H1 (cell line): ENCODE data around the gene ADTRP. TPM values are rescaled to one million over a fixed set of nuclear protein-coding genes. Genes with fewer than 3 reads are reported as not detected.

Experiments
- CHD2 ChIP-seq: IDR thresholded peaks from 2 replicates; pipeline ENCODE4 v1.6.1; 2012; ENCODE audit warnings: low read length, improper control_type of control experiment
- NANOG ChIP-seq: IDR thresholded peaks from 2 replicates; pipeline ENCODE4 v1.6.1; 2011; ENCODE audit warnings: low read length, low read depth, mild to moderate bottlenecking, inconsistent platforms; ENCODE audit not compliant: insufficient read depth, poor library complexity, severe bottlenecking
- polyA plus RNA-seq, 7 experiments: library from polyadenylated mRNA; depleted of rRNA in 3 of 7; stranded (reverse) in 5 of 7; unstranded in 2 of 7; fragments of >200 nt in 5 of 7; fragments of 200-250 nt in 2 of 7; gene quantifications; 1 replicate in 5 of 7; 2 replicates in 1 of 7; 4 replicates in 1 of 7; pipeline versions ENCODE4 v1.2.1 to v1.2.3, GENCODE V29; 2011 to 2013; ENCODE audit warnings: missing spikeins in 2 of 7, mixed read lengths in 2 of 7
- total RNA-seq: library from RNA; stranded (reverse); fragmentation: NEBNext Ultra II Directional; extraction: Animal tissue kit (Norgen Biotek cat#: 25700); gene quantifications from 2 replicates; pipeline ENCODE4 v1.2.1, GENCODE V29; 2021
- TF ChIP-seq, protein P1 (sequence below): fragments of 300-600 bp; sonication (generic); IDR thresholded peaks from 2 replicates; pipeline ENCODE4 v1.7.1; 2012; ENCODE audit warnings: low read length, moderate library complexity, mild to moderate bottlenecking, inconsistent platforms; ENCODE audit not compliant: insufficient replicate concordance

Gene ADTRP
- total and polyA plus RNA-seq, 2 of the 8 experiments (the other 6 are each of a cell fraction or from before 2014, with no cell fraction given), result 0.08 to 0.45 TPM

DNA sequence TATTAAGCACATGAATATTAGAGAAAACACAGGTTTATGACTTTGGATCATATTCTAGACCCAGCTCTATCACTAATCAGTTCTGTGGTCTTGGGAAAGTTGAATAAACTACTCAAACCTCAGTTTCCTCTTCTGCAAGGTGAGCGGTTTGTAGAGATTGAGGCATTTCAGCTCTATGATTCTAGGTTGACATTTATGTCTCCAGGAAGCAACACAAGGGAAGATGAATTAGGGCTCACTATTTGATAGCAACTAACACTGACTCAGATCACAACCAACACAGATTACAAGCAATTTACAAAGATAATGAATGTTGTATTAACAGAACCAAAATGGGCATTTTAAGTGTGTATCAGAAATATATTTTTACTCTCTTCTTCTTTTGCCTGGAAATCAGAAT is 21.9 kb downstream of the ADTRP start (continued):
- TF ChIP-seq, protein P1, sequence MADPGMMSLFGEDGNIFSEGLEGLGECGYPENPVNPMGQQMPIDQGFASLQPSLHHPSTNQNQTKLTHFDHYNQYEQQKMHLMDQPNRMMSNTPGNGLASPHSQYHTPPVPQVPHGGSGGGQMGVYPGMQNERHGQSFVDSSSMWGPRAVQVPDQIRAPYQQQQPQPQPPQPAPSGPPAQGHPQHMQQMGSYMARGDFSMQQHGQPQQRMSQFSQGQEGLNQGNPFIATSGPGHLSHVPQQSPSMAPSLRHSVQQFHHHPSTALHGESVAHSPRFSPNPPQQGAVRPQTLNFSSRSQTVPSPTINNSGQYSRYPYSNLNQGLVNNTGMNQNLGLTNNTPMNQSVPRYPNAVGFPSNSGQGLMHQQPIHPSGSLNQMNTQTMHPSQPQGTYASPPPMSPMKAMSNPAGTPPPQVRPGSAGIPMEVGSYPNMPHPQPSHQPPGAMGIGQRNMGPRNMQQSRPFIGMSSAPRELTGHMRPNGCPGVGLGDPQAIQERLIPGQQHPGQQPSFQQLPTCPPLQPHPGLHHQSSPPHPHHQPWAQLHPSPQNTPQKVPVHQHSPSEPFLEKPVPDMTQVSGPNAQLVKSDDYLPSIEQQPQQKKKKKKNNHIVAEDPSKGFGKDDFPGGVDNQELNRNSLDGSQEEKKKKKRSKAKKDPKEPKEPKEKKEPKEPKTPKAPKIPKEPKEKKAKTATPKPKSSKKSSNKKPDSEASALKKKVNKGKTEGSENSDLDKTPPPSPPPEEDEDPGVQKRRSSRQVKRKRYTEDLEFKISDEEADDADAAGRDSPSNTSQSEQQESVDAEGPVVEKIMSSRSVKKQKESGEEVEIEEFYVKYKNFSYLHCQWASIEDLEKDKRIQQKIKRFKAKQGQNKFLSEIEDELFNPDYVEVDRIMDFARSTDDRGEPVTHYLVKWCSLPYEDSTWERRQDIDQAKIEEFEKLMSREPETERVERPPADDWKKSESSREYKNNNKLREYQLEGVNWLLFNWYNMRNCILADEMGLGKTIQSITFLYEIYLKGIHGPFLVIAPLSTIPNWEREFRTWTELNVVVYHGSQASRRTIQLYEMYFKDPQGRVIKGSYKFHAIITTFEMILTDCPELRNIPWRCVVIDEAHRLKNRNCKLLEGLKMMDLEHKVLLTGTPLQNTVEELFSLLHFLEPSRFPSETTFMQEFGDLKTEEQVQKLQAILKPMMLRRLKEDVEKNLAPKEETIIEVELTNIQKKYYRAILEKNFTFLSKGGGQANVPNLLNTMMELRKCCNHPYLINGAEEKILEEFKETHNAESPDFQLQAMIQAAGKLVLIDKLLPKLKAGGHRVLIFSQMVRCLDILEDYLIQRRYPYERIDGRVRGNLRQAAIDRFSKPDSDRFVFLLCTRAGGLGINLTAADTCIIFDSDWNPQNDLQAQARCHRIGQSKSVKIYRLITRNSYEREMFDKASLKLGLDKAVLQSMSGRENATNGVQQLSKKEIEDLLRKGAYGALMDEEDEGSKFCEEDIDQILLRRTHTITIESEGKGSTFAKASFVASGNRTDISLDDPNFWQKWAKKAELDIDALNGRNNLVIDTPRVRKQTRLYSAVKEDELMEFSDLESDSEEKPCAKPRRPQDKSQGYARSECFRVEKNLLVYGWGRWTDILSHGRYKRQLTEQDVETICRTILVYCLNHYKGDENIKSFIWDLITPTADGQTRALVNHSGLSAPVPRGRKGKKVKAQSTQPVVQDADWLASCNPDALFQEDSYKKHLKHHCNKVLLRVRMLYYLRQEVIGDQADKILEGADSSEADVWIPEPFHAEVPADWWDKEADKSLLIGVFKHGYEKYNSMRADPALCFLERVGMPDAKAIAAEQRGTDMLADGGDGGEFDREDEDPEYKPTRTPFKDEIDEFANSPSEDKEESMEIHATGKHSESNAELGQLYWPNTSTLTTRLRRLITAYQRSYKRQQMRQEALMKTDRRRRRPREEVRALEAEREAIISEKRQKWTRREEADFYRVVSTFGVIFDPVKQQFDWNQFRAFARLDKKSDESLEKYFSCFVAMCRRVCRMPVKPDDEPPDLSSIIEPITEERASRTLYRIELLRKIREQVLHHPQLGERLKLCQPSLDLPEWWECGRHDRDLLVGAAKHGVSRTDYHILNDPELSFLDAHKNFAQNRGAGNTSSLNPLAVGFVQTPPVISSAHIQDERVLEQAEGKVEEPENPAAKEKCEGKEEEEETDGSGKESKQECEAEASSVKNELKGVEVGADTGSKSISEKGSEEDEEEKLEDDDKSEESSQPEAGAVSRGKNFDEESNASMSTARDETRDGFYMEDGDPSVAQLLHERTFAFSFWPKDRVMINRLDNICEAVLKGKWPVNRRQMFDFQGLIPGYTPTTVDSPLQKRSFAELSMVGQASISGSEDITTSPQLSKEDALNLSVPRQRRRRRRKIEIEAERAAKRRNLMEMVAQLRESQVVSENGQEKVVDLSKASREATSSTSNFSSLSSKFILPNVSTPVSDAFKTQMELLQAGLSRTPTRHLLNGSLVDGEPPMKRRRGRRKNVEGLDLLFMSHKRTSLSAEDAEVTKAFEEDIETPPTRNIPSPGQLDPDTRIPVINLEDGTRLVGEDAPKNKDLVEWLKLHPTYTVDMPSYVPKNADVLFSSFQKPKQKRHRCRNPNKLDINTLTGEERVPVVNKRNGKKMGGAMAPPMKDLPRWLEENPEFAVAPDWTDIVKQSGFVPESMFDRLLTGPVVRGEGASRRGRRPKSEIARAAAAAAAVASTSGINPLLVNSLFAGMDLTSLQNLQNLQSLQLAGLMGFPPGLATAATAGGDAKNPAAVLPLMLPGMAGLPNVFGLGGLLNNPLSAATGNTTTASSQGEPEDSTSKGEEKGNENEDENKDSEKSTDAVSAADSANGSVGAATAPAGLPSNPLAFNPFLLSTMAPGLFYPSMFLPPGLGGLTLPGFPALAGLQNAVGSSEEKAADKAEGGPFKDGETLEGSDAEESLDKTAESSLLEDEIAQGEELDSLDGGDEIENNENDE, result no peak
- TF ChIP-seq CHD2, result no peak
- TF ChIP-seq NANOG, result no peak
